ENCODE results near the gene NFIB.

- TF ChIP-seq CTCF (optimal IDR thresholded peaks at IDR 0.05 in 1 of 3, IDR thresholded peaks at IDR 0.05 in 1 of 3, conservative IDR thresholded peaks at IDR 0.05 in 1 of 3; ENCODE audit: extremely low read depth in 1 of 3, insufficient read depth in 2 of 3, low read length in 3 of 3) (no peak), EZH2 (IDR thresholded peaks at IDR 0.05; ENCODE audit: low read length) (no peak)
These were observed 215.3 kb downstream of the NFIB start for GRCh38 chr9:14098486-14099180.

Measured in keratinocyte (primary cell).